ENCODE results near the gene PGLYRP3.

- TF ChIP-seq CTCF (IDR thresholded peaks at IDR 0.05) (no peak), POLR2A (IDR thresholded peaks at IDR 0.05) (no peak)
Observed at GRCh38 chr1:153344718-153345025, 31.9 kb upstream of the PGLYRP3 start.
